Upper lobe of left lung (tissue), 4 donors: ENCODE results near the gene VPS13A.

Experiments
- EP300 ChIP-seq, 4 donors: sonication (generic); formaldehyde crosslinking; IDR thresholded peaks; one replicate each; pipeline ENCODE4 v1.5.1; 2017; ENCODE audit warnings: antibody characterized with exemption in 4 of 4, control low read depth in 2 of 4
- POLR2AphosphoS5 ChIP-seq, 2 donors: sonication (generic); formaldehyde crosslinking; IDR thresholded peaks; one replicate each; pipeline ENCODE4 v1.5.1; 2017; ENCODE audit warnings: antibody characterized with exemption in 2 of 2
- TF ChIP-seq, protein P1 (sequence below), 6 experiments: fragments of 450-650 bp in 4 of 6; fragments of 200-600 bp in 2 of 6; sonication (generic) in 2 of 6; IDR thresholded peaks; one replicate each; pipeline ENCODE4 v1.5.1; 2016 to 2019; ENCODE audit warnings: antibody characterized with exemption in 6 of 6

DNA sequence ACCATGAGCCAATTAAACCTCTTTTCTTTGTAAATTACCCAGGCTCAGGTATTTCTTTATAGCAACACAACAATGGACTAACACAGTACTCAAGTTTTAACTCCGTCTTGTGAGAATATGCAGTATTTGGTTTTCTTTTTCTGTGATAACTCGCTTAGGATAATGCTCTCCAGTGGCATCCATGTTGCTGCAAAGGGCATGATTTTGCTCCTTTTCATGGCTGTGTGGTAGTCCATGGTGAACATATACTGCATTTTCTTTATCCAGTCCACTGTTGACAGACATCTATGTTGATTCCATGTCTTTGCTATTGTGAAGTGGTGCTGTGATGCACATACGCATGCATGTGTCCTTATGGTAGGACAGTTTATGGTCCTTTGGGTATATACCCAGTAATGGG, 10.9 kb downstream of the VPS13A start:
- no peak for TF ChIP-seq EP300 (IDR thresholded peaks at IDR 0.05)
- TF ChIP-seq, protein P1, sequence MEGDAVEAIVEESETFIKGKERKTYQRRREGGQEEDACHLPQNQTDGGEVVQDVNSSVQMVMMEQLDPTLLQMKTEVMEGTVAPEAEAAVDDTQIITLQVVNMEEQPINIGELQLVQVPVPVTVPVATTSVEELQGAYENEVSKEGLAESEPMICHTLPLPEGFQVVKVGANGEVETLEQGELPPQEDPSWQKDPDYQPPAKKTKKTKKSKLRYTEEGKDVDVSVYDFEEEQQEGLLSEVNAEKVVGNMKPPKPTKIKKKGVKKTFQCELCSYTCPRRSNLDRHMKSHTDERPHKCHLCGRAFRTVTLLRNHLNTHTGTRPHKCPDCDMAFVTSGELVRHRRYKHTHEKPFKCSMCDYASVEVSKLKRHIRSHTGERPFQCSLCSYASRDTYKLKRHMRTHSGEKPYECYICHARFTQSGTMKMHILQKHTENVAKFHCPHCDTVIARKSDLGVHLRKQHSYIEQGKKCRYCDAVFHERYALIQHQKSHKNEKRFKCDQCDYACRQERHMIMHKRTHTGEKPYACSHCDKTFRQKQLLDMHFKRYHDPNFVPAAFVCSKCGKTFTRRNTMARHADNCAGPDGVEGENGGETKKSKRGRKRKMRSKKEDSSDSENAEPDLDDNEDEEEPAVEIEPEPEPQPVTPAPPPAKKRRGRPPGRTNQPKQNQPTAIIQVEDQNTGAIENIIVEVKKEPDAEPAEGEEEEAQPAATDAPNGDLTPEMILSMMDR (IDR thresholded peaks at IDR 0.05) = no peak
- no peak for TF ChIP-seq POLR2AphosphoS5 (IDR thresholded peaks at IDR 0.05)
